Measurements from ENCODE around the gene COL10A1. TPM values are rescaled to one million over a fixed set of nuclear protein-coding genes. Genes with fewer than 3 reads are reported as not detected.

The COL10A1 gene
- total RNA-seq, 3 donors from 2014 or later (not counting 1 experiment from before 2014, with no cell fraction given) = not detected

- Mint-ChIP-seq H3K27ac (no peak overlapping the region), H3K27me3 (ENCODE audit: low read depth in 2 of 2) (no peaks in the 10 kb centered on the region), H3K4me1 (peaks cover 6% of the 10 kb centered on the region in 2 donors), H3K9me3 (peaks cover 0 to 2% of the 10 kb centered on the region in 2 donors), H3K36me3 (peaks cover 7% of the 10 kb centered on the region), H3K4me3 (no peak overlapping the region)
- intact Hi-C loops (cut with micrococcal nuclease) = no loop called here
- no peaks in the 10 kb centered on the region for H3K4me1 ChIP-seq (ENCODE audit: control insufficient read depth, insufficient read depth, low read length)
- no peak overlapping the region for H3K27ac ChIP-seq (ENCODE audit: low read length)
- no peak for ATAC-seq
- no peaks in the 10 kb centered on the region for H3K36me3 ChIP-seq (ENCODE audit: control insufficient read depth, insufficient read depth, low read length)
- no peak overlapping the region for H3K4me3 ChIP-seq (ENCODE audit: low read length)
- no peaks in the 10 kb centered on the region for H3K27me3 ChIP-seq (ENCODE audit: control insufficient read depth, insufficient read depth, low read length)
- WGBS (ENCODE audit: insufficient coverage) = 97% methylated on average over 2 of the region's 2 CpGs
- no peaks in the 10 kb centered on the region for H3K9me3 ChIP-seq (ENCODE audit: control insufficient read depth, insufficient read depth, low read length)
- DNase-seq = no peak
- TF ChIP-seq CTCF (IDR thresholded peaks at IDR 0.05) = no peak
These were observed 43.9 kb upstream of the COL10A1 start for GRCh38 chr6:116169880-116170279.

DNA sequence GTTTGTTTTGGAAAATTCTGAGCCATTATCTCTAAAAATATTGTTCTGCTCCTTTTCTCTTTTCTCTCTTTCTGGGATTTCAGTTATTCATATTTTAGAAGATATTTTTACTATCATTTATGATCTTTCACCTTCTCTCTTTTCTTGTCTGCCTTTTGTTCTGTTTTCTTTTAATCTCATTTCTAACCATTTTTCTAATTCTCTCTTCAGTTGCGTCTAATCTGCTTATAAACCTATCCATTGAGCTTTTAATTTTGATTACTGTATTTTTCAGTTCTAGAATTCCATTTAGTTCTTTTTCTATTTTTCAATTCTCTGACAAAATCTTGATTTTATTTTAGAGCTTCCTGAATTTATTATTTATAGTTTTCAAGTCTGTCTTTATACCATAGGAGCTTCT lies 42.2 kb upstream of the COL10A1 start:
- 100% methylated on average over 1 of the region's 1 CpG for WGBS (ENCODE audit: insufficient coverage)
- peaks cover 5% of the 10 kb centered on the region in 2 donors for H3K9me3 Mint-ChIP-seq
- no peak for DNase-seq
- intact Hi-C loops (cut with micrococcal nuclease) = no loop called here
- H3K27ac ChIP-seq (ENCODE audit: low read length) = no peak overlapping the region
- no peak for ATAC-seq
- no peak for TF ChIP-seq CTCF (IDR thresholded peaks at IDR 0.05)
- no peak overlapping the region for H3K27ac Mint-ChIP-seq
- H3K4me1 ChIP-seq (ENCODE audit: control insufficient read depth, insufficient read depth, low read length) = no peaks in the 10 kb centered on the region
- peaks cover 6% of the 10 kb centered on the region in 2 donors for H3K4me1 Mint-ChIP-seq
- peaks cover 20% of the 10 kb centered on the region for H3K36me3 Mint-ChIP-seq
- no peaks in the 10 kb centered on the region for H3K27me3 ChIP-seq (ENCODE audit: control insufficient read depth, insufficient read depth, low read length)
- H3K36me3 ChIP-seq (ENCODE audit: control insufficient read depth, insufficient read depth, low read length) = no peaks in the 10 kb centered on the region
- H3K4me3 Mint-ChIP-seq = no peak overlapping the region
- H3K27me3 Mint-ChIP-seq (ENCODE audit: low read depth in 2 of 2) = no peaks in the 10 kb centered on the region
- no peak overlapping the region for H3K4me3 ChIP-seq (ENCODE audit: low read length)
- no peaks in the 10 kb centered on the region for H3K9me3 ChIP-seq (ENCODE audit: control insufficient read depth, insufficient read depth, low read length)

GRCh38 chr6:116166369-116166768 lies 40.4 kb upstream of the COL10A1 start:
- Histone ChIP-seq H3K9me3 (ENCODE audit: control insufficient read depth, insufficient read depth, low read length) (no peaks in the 10 kb centered on the region), H3K36me3 (ENCODE audit: control insufficient read depth, insufficient read depth, low read length) (no peaks in the 10 kb centered on the region), H3K27me3 (ENCODE audit: control insufficient read depth, insufficient read depth, low read length) (no peaks in the 10 kb centered on the region), H3K27ac (ENCODE audit: low read length) (no peak overlapping the region), H3K4me3 (ENCODE audit: low read length) (no peak overlapping the region), H3K4me1 (ENCODE audit: control insufficient read depth, insufficient read depth, low read length) (no peaks in the 10 kb centered on the region)
- DNase-seq (no peak), ATAC-seq (no peak)
- no peak overlapping the region for H3K4me3 Mint-ChIP-seq
- peaks cover 23% of the 10 kb centered on the region for H3K36me3 Mint-ChIP-seq
- H3K9me3 Mint-ChIP-seq = peaks cover 6 to 7% of the 10 kb centered on the region in 2 donors
- no peak overlapping the region for H3K27ac Mint-ChIP-seq
- H3K4me1 Mint-ChIP-seq = peaks cover 6% of the 10 kb centered on the region in 2 donors
- TF ChIP-seq CTCF (IDR thresholded peaks at IDR 0.05) = no peak
- intact Hi-C loops (cut with micrococcal nuclease) = no loop called here
- WGBS (ENCODE audit: insufficient coverage) = no CpG with 5 or more reads among the region's 1 CpG
- H3K27me3 Mint-ChIP-seq (ENCODE audit: low read depth in 2 of 2) = no peaks in the 10 kb centered on the region

DNA sequence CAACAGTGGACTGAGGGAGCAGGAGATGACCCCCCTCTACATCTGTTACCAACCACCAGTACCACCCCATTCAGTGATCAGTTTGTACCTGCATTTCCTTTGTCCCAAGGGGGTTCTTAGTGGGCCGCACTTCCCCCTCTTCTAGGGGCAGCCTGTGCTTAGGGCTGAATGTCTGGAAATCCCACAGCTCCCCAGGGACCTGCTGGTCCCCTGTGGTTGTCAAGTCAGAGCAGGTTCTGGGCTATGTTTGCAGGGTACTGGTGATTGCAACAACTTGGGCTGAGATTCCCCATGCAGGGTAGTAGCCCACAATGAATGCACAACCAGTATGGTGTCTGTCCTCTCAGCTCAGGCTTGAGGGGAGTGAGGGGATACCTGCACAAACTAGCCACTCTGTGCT lies 39.7 kb upstream of the COL10A1 start:
- Mint-ChIP-seq H3K4me3 (no peak overlapping the region), H3K27ac (no peak overlapping the region), H3K9me3 (peaks cover 6 to 7% of the 10 kb centered on the region in 2 donors), H3K27me3 (ENCODE audit: low read depth in 2 of 2) (no peaks in the 10 kb centered on the region), H3K4me1 (peaks cover under 1 to 1% of the 10 kb centered on the region in 2 donors), H3K36me3 (peaks cover 23% of the 10 kb centered on the region)
- Histone ChIP-seq H3K9me3 (ENCODE audit: control insufficient read depth, insufficient read depth, low read length) (no peaks in the 10 kb centered on the region), H3K4me1 (ENCODE audit: control insufficient read depth, insufficient read depth, low read length) (no peaks in the 10 kb centered on the region), H3K27me3 (ENCODE audit: control insufficient read depth, insufficient read depth, low read length) (no peaks in the 10 kb centered on the region), H3K36me3 (ENCODE audit: control insufficient read depth, insufficient read depth, low read length) (no peaks in the 10 kb centered on the region), H3K4me3 (ENCODE audit: low read length) (no peak overlapping the region), H3K27ac (ENCODE audit: low read length) (no peak overlapping the region)
- no peak for TF ChIP-seq CTCF (IDR thresholded peaks at IDR 0.05)
- 39% methylated on average over 1 of the region's 1 CpG for WGBS (ENCODE audit: insufficient coverage)
- no peak for ATAC-seq
- DNase-seq = no peak
- intact Hi-C loops (cut with micrococcal nuclease) = no loop called here
